CD4-positive, alpha-beta T cell (primary cell): ENCODE results near the gene DCDC2C. TPM values are rescaled to one million over a fixed set of nuclear protein-coding genes. Genes with fewer than 3 reads are reported as not detected.

Source experiments
- ATAC-seq: fragments of 200-7000 bp; cut with Tn5 transposase; one replicate; pipeline ENCODE4 v1.10.0; 2022; ENCODE audit warnings: mild to moderate bottlenecking; ENCODE audit not compliant: poor library complexity
- CTCF ChIA-PET: fragments of 350-600 bp; sonication (Branson Sonifier 250); formaldehyde crosslinking; loops from one replicate; lab custom pipeline; 2021; ENCODE audit warnings: antibody characterized with exemption, inconsistent platforms; lab: Charles Lee
- POLR2A ChIA-PET: fragments of 350-600 bp; sonication (Branson Sonifier 250); formaldehyde crosslinking; loops from one replicate; lab custom pipeline; 2021; ENCODE audit warnings: antibody characterized with exemption, inconsistent platforms; lab: Charles Lee
- DNase-seq, 14 experiments: peaks; one replicate each; pipeline ENCODE4 v3.0.0-alpha.2; 2013 to 2020; ENCODE audit warnings: mixed read lengths in 2 of 14
- H3K27ac ChIP-seq, 2 donors: one replicate each; pipeline versions ENCODE4 v1.5.1 to v1.7.0; 2013; ENCODE audit warnings: low read length in 2 of 2, low read depth in 1 of 2, mild to moderate bottlenecking in 1 of 2
- H3K27me3 ChIP-seq, 2 experiments: 1 replicate in 1 of 2; 2 replicates in 1 of 2; pipeline versions ENCODE4 v1.6.1 to v1.7.0; 2013; ENCODE audit warnings: low read length in 2 of 2, control low read depth in 1 of 2, mild to moderate bottlenecking in 1 of 2, moderate library complexity in 1 of 2; ENCODE audit not compliant: insufficient read depth in 2 of 2, control insufficient read depth in 1 of 2
- H3K36me3 ChIP-seq: one replicate; pipeline ENCODE4 v1.6.1; 2013; ENCODE audit warnings: low read length, control low read depth; ENCODE audit not compliant: insufficient read depth
- H3K4me1 ChIP-seq: one replicate; pipeline ENCODE4 v1.6.1; 2013; ENCODE audit warnings: low read length, control low read depth; ENCODE audit not compliant: insufficient read depth
- H3K4me3 ChIP-seq: one replicate; pipeline ENCODE4 v1.5.1; 2013; ENCODE audit warnings: mild to moderate bottlenecking, low read length, moderate library complexity
- H3K9me3 ChIP-seq, 2 experiments: 1 replicate in 1 of 2; 2 replicates in 1 of 2; pipeline versions ENCODE4 v1.6.1 to v1.7.0; 2013; ENCODE audit warnings: low read length in 2 of 2, mild to moderate bottlenecking in 2 of 2, control low read depth in 1 of 2, moderate library complexity in 1 of 2; ENCODE audit not compliant: control insufficient read depth in 1 of 2, insufficient read depth in 1 of 2
- H3K27ac Mint-ChIP-seq: one replicate; pipeline ENCODE4 v1.8.0; 2020; ENCODE audit warnings: mixed read lengths
- H3K27me3 Mint-ChIP-seq: one replicate; pipeline ENCODE4 v1.8.0; 2021; ENCODE audit warnings: mixed read lengths
- H3K36me3 Mint-ChIP-seq: one replicate; pipeline ENCODE4 v1.8.0; 2021; ENCODE audit warnings: low read depth, mixed read lengths
- H3K4me1 Mint-ChIP-seq: one replicate; pipeline ENCODE4 v1.8.0; 2021; ENCODE audit warnings: low read depth, mixed read lengths
- H3K4me3 Mint-ChIP-seq: one replicate; pipeline ENCODE4 v1.8.0; 2020; ENCODE audit warnings: mild to moderate bottlenecking, mixed read lengths
- H3K9me3 Mint-ChIP-seq: one replicate; pipeline ENCODE4 v1.8.0; 2020; ENCODE audit warnings: mixed read lengths
- CTCF ChIP-seq: fragments of 200-600 bp; IDR thresholded peaks from one replicate; pipeline ENCODE4 v1.8.0; 2022; ENCODE audit warnings: antibody characterized with exemption, mild to moderate bottlenecking
- intact Hi-C, 2 experiments: fragments of 100-400 bp; cut with DNase I in 1 of 2; cut with micrococcal nuclease in 1 of 2; formaldehyde crosslinking; loops; one replicate each; pipeline versions ENCODE4 v1.15.1 to v1.9.0; 2023 to 2025; cut with DNase I, micrococcal nuclease
- total RNA-seq, 174 experiments: library from RNA in 2 of 174; stranded (reverse) in 2 of 174; gene quantifications; one replicate each; pipeline ENCODE4 v1.2.3 and lab custom pipeline; 2021 to 2026

The DCDC2C gene
- total RNA-seq, 2 experiments from 2014 or later: not detected

GRCh38 chr2:3876221-3876620, 172.8 kb downstream of the DCDC2C start:
- Histone ChIP-seq H3K27ac (no peak overlapping the region), H3K4me3 (no peak overlapping the region), H3K27me3 (peaks cover 0 to 2% of the 10 kb centered on the region in 2 experiments), H3K36me3 (no peaks in the 10 kb centered on the region), H3K9me3 (peaks cover 0 to 5% of the 10 kb centered on the region in 2 experiments), H3K4me1 (no peaks in the 10 kb centered on the region)
- Mint-ChIP-seq H3K36me3 (no peaks in the 10 kb centered on the region), H3K27me3 (peaks cover 8% of the 10 kb centered on the region), H3K4me1 (no peaks in the 10 kb centered on the region), H3K4me3 (no peak overlapping the region), H3K9me3 (no peaks in the 10 kb centered on the region), H3K27ac (no peak overlapping the region)
- intact Hi-C loops: no loop called here
- no peak for TF ChIP-seq CTCF
- POLR2A ChIA-PET: no interaction called here
- DNase-seq (no peak), ATAC-seq (no peak)
- CTCF ChIA-PET: no interaction called here

GRCh38 chr2:3876685-3877084, 173.3 kb downstream of the DCDC2C start:
- ATAC-seq (no peak), DNase-seq (no peak)
- CTCF ChIA-PET: no interaction called here
- Histone ChIP-seq H3K4me3 (no peak overlapping the region), H3K27me3 (peaks cover 0 to 2% of the 10 kb centered on the region in 2 experiments), H3K36me3 (no peaks in the 10 kb centered on the region), H3K27ac (no peak overlapping the region), H3K9me3 (peaks cover 0 to 5% of the 10 kb centered on the region in 2 experiments), H3K4me1 (no peaks in the 10 kb centered on the region)
- H3K36me3 Mint-ChIP-seq: no peaks in the 10 kb centered on the region
- no peaks in the 10 kb centered on the region for H3K4me1 Mint-ChIP-seq
- H3K9me3 Mint-ChIP-seq: no peaks in the 10 kb centered on the region
- intact Hi-C loops: no loop called here
- POLR2A ChIA-PET: no interaction called here
- no peak overlapping the region for H3K4me3 Mint-ChIP-seq
- no peak overlapping the region for H3K27ac Mint-ChIP-seq
- H3K27me3 Mint-ChIP-seq: peaks cover 11% of the 10 kb centered on the region
- no peak for TF ChIP-seq CTCF

GRCh38 chr2:3885629-3886628, 182.6 kb downstream of the DCDC2C start:
- no peak overlapping the region for H3K4me3 Mint-ChIP-seq
- POLR2A ChIA-PET: interaction anchor here (0.6 kb wide), 1 partner anchor 57 kb away, joined by 3 read pairs; no protein-coding TSS in a partner anchor
- no peak overlapping the region for H3K27ac Mint-ChIP-seq
- H3K9me3 ChIP-seq: peaks cover 0 to 8% of the 10 kb centered on the region in 2 experiments
- intact Hi-C loops: no loop called here
- H3K36me3 Mint-ChIP-seq: no peaks in the 10 kb centered on the region
- no peak overlapping the region for H3K4me3 ChIP-seq
- CTCF ChIA-PET: no interaction called here
- H3K36me3 ChIP-seq: no peaks in the 10 kb centered on the region
- H3K4me1 ChIP-seq: no peaks in the 10 kb centered on the region
- ATAC-seq: no peak
- H3K27ac ChIP-seq: no peak overlapping the region
- peaks cover 6% of the 10 kb centered on the region for H3K9me3 Mint-ChIP-seq
- no peaks in the 10 kb centered on the region for H3K4me1 Mint-ChIP-seq
- no peaks in the 10 kb centered on the region for H3K27me3 ChIP-seq
- no peak for DNase-seq
- no peak for TF ChIP-seq CTCF
- H3K27me3 Mint-ChIP-seq: peaks cover 5% of the 10 kb centered on the region
